K562 (cell line): ENCODE results near the gene ZDHHC5. TPM values are rescaled to one million over a fixed set of nuclear protein-coding genes. Genes with fewer than 3 reads are reported as not detected.
A peak's percentile ranks its signal among the peaks of the same experiment; 100 is the strongest.

Source experiments
- ELF2 ChIP-seq: fragments of 250-450 bp; sonication (Bioruptor Pico); IDR thresholded peaks from 2 replicates; pipeline ENCODE4 v1.5.0; 2021; ENCODE audit warnings: mild to moderate bottlenecking
- EP400 ChIP-seq: fragments of 450-650 bp; IDR thresholded peaks from 2 replicates; pipeline ENCODE4 v1.6.1; 2017; ENCODE audit warnings: antibody characterized with exemption, mild to moderate bottlenecking, moderate library complexity
- ESRRA ChIP-seq: fragments of 450-650 bp; IDR thresholded peaks from 2 replicates; pipeline ENCODE4 v1.6.1; 2014; ENCODE audit warnings: low read depth, mild to moderate bottlenecking, moderate library complexity, borderline replicate concordance
- ETS2 ChIP-seq: IDR thresholded peaks from 2 replicates; pipeline ENCODE4 v1.6.1; 2016; ENCODE audit warnings: borderline replicate concordance, missing genetic modification characterization, mild to moderate bottlenecking, moderate library complexity, missing compliant biosample characterization; ENCODE audit not compliant: poor library complexity, severe bottlenecking
- MAFF ChIP-seq: IDR thresholded peaks from 2 replicates; pipeline ENCODE4 v1.6.1; 2012; ENCODE audit warnings: low read length, improper control_type of control experiment
- MLX ChIP-seq, 2 experiments: fragments of 450-650 bp in 1 of 2; sonication (generic) in 1 of 2; formaldehyde crosslinking; conservative IDR thresholded peaks; 2 replicates each; pipeline versions ENCODE4 v1.4.0 to v1.8.1; 2020 to 2022; ENCODE audit warnings: mild to moderate bottlenecking in 1 of 2, missing genetic modification reagents in 1 of 2
- NCOA4 ChIP-seq: fragments of 450-650 bp; IDR thresholded peaks from 2 replicates; pipeline ENCODE4 v1.6.1; 2018; ENCODE audit warnings: mild to moderate bottlenecking; ENCODE audit not compliant: partially characterized antibody
- OTX1 ChIP-seq: fragments of 450-650 bp; formaldehyde crosslinking; IDR thresholded peaks from 2 replicates; pipeline ENCODE4 v1.4.0; 2022; ENCODE audit warnings: mild to moderate bottlenecking
- PHF20 ChIP-seq: fragments of 450-650 bp; IDR thresholded peaks from 2 replicates; pipeline ENCODE4 v1.6.1; 2018; ENCODE audit not compliant: partially characterized antibody
- PPARD ChIP-seq: fragments of 250-450 bp; sonication (Bioruptor Pico); IDR thresholded peaks from 2 replicates; pipeline ENCODE4 v1.8.0; 2022; ENCODE audit warnings: inconsistent platforms, mild to moderate bottlenecking, moderate library complexity
- SPI1 ChIP-seq: IDR thresholded peaks from 2 replicates; pipeline ENCODE4 v1.6.1; 2011; ENCODE audit warnings: low read depth, low read length, control low read depth, borderline replicate concordance
- TRIM24 ChIP-seq, 2 experiments: fragments of 450-650 bp; IDR thresholded peaks; 2 replicates each; pipeline ENCODE4 v1.6.1; 2016
- WHSC1 ChIP-seq: IDR thresholded peaks from one replicate; pipeline ENCODE4 v1.6.1; 2012; ENCODE audit warnings: low read length, control low read depth, inconsistent platforms
- ZBTB1 ChIP-seq: sonication (generic); formaldehyde crosslinking; IDR thresholded peaks from 2 replicates; pipeline ENCODE4 v1.8.1; 2023; ENCODE audit warnings: missing genetic modification reagents, low read depth, mild to moderate bottlenecking, borderline replicate concordance
- ZKSCAN1 ChIP-seq: fragments of 150-350 bp; IDR thresholded peaks from 2 replicates; pipeline ENCODE4 v1.6.1; 2016; ENCODE audit warnings: low read depth, low read length
- ZNF23 ChIP-seq: fragments of 250-450 bp; sonication (Bioruptor Pico); IDR thresholded peaks from 2 replicates; pipeline ENCODE4 v1.4.0; 2020; ENCODE audit warnings: mild to moderate bottlenecking
- polyA plus RNA-seq, 8 experiments: library from polyadenylated mRNA; depleted of rRNA in 4 of 8; stranded (reverse) in 5 of 8; unstranded in 3 of 8; fragments of >200 nt; fragmentation: Nextera tagmentation in 2 of 8; fragmentation: Illumina TruSeq in 1 of 8; extraction: Ambion mirVana in 2 of 8; extraction: Trizol in 1 of 8; gene quantifications; 2 replicates each; pipeline versions ENCODE4 v1.2.1 to v1.2.3, GENCODE V29; 2011 to 2014; ENCODE audit warnings: inconsistent platforms in 1 of 8, missing spikeins in 1 of 8
- total RNA-seq, 7 experiments: library from RNA; depleted of rRNA in 6 of 7; stranded (reverse); fragments of >200 nt in 6 of 7; fragmentation: Illumina TruSeq in 2 of 7; extraction: Trizol in 2 of 7; gene quantifications; 2 replicates each; pipeline versions ENCODE4 v1.2.1 to v1.2.3, GENCODE V29; 2011 to 2021; ENCODE audit warnings: low replicate concordance in 1 of 7
- TF ChIP-seq, protein P1 (sequence below): fragments of 250-450 bp; sonication (Bioruptor Pico); IDR thresholded peaks from 2 replicates; pipeline ENCODE4 v1.8.0; 2022; ENCODE audit warnings: moderate library complexity, mild to moderate bottlenecking, inconsistent platforms
- TF ChIP-seq, protein P2 (sequence below), 2 experiments: fragments of 150-350 bp in 1 of 2; IDR thresholded peaks; 2 replicates each; pipeline ENCODE4 v1.6.1; 2012 to 2016; ENCODE audit warnings: low read depth in 2 of 2, low read length in 2 of 2, mild to moderate bottlenecking in 1 of 2, moderate library complexity in 1 of 2
- TF ChIP-seq, protein P3 (sequence below): sonication (generic); formaldehyde crosslinking; IDR thresholded peaks from 2 replicates; pipeline ENCODE4 v1.8.0; 2022; ENCODE audit warnings: missing genetic modification reagents, mild to moderate bottlenecking, borderline replicate concordance

The ZDHHC5 gene
- total and polyA plus RNA-seq, 9 of the 15 experiments (the other 6 are each of a cell fraction or from before 2014, with no cell fraction given) = 3.8 to 64.2 (median 35.9) TPM

DNA sequence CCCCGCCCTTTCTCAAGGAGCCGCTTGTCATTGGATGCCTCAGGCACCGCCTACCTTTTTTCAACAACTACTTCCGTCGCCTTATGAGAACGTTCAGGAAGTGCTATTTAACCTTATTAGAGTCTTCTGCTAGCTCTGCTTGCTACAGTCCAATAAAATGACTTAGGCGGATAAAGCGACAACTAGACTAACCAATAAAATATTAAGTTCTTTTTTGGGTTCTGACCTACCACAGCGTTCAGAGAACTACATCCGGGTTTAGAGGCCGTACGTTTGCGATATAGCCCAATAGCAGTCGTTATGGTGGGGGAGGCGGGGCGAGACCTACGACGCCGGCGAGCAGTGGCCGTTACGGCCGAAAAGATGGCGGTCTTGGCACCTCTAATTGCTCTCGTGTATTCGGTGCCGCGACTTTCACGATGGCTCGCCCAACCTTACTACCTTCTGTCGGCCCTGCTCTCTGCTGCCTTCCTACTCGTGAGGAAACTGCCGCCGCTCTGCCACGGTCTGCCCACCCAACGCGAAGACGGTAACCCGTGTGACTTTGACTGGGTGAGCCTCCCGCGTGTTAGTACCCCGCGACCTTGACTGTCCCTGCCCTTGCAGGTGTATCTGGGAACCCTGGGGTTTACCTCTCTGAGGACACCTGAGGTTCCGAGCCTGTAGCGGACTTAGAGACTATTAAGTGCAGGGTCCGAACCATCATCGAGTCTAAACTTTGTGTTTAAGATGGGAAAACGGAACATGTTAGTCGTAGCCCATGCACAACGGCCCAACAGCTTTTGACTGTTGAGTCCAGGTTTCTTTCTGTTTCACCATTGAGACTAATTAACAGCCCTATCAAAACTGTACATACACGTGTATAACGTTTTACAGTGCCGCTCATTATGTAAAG, 44.6 kb downstream of the ZDHHC5 start, which contains the start of gene TMX2 (continued):
- TF ChIP-seq, protein P1, sequence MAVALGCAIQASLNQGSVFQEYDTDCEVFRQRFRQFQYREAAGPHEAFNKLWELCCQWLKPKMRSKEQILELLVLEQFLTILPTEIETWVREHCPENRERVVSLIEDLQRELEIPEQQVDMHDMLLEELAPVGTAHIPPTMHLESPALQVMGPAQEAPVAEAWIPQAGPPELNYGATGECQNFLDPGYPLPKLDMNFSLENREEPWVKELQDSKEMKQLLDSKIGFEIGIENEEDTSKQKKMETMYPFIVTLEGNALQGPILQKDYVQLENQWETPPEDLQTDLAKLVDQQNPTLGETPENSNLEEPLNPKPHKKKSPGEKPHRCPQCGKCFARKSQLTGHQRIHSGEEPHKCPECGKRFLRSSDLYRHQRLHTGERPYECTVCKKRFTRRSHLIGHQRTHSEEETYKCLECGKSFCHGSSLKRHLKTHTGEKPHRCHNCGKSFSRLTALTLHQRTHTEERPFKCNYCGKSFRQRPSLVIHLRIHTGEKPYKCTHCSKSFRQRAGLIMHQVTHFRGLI (CRISPR knock-in tag) = no peak
- TF ChIP-seq MAFF (no peak), EP400 (peak; percentile 98), ETS2 (tag) (no peak), ESRRA (peak; percentile 93), ELF2 (CRISPR knock-in tag) (peak; percentile 84), ZKSCAN1 (no peak), OTX1 (CRISPR knock-in tag) (peak; percentile 42; the same call in 1 of the 2 replicates), TRIM24 (IDR thresholded peaks at IDR 0.05) (no peak), ZBTB1 (CRISPR knock-in tag) (no peak), SPI1 (no peak), MLX (CRISPR knock-in tag; conservative IDR thresholded peaks at IDR 0.05) (no peak), WHSC1 (no peak), NCOA4 (no peak), PPARD (CRISPR knock-in tag) (no peak), PHF20 (peak; percentile 86), ZNF23 (CRISPR knock-in tag) (no peak)
- TF ChIP-seq, protein P2, sequence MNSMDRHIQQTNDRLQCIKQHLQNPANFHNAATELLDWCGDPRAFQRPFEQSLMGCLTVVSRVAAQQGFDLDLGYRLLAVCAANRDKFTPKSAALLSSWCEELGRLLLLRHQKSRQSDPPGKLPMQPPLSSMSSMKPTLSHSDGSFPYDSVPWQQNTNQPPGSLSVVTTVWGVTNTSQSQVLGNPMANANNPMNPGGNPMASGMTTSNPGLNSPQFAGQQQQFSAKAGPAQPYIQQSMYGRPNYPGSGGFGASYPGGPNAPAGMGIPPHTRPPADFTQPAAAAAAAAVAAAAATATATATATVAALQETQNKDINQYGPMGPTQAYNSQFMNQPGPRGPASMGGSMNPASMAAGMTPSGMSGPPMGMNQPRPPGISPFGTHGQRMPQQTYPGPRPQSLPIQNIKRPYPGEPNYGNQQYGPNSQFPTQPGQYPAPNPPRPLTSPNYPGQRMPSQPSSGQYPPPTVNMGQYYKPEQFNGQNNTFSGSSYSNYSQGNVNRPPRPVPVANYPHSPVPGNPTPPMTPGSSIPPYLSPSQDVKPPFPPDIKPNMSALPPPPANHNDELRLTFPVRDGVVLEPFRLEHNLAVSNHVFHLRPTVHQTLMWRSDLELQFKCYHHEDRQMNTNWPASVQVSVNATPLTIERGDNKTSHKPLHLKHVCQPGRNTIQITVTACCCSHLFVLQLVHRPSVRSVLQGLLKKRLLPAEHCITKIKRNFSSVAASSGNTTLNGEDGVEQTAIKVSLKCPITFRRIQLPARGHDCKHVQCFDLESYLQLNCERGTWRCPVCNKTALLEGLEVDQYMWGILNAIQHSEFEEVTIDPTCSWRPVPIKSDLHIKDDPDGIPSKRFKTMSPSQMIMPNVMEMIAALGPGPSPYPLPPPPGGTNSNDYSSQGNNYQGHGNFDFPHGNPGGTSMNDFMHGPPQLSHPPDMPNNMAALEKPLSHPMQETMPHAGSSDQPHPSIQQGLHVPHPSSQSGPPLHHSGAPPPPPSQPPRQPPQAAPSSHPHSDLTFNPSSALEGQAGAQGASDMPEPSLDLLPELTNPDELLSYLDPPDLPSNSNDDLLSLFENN (IDR thresholded peaks at IDR 0.05; ENCODE audit: low read depth in 2 of 2, low read length in 2 of 2) = 0 out of 4 replicates have a peak, but pooled peaks of 1 of the 2 experiments have one; percentile 11
- TF ChIP-seq, protein P3, sequence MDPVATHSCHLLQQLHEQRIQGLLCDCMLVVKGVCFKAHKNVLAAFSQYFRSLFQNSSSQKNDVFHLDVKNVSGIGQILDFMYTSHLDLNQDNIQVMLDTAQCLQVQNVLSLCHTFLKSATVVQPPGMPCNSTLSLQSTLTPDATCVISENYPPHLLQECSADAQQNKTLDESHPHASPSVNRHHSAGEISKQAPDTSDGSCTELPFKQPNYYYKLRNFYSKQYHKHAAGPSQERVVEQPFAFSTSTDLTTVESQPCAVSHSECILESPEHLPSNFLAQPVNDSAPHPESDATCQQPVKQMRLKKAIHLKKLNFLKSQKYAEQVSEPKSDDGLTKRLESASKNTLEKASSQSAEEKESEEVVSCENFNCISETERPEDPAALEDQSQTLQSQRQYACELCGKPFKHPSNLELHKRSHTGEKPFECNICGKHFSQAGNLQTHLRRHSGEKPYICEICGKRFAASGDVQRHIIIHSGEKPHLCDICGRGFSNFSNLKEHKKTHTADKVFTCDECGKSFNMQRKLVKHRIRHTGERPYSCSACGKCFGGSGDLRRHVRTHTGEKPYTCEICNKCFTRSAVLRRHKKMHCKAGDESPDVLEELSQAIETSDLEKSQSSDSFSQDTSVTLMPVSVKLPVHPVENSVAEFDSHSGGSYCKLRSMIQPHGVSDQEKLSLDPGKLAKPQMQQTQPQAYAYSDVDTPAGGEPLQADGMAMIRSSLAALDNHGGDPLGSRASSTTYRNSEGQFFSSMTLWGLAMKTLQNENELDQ (CRISPR knock-in tag) = no peak
